HG03045 (cell line): ENCODE data around the gene AQP7.
"Not testable (repeated sequence)": the region's sequence is repeated elsewhere in the genome, so short reads cannot be mapped to it uniquely, and the experiment has no call there.

Source experiments
- ATAC-seq: cut with Tn5 transposase; IDR thresholded peaks from one replicate; pipeline ENCODE4 v1.9.1; 2021; ENCODE audit warnings: mild to moderate bottlenecking, moderate library complexity; ENCODE audit not compliant: unreplicated experiment

The AQP7 gene

DNA sequence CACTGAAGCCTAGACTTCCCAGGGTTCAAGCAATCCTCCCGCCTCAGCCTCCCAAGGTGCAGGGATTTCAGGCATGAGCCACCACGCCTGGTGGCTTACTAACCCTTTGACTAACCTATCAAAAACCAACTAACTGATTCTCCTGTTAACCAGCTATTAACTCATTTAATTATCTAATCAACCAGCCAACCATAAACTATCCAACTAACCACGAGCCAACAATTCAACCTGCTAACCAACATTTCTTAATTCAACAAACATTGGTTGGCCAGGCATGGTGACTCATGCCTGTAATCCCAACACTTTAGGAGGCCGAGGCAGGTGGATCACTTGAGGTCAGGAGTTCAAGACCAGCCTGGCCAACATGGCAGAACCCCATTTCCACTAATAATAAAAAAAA is 3.3 kb downstream of the AQP7 start:
- ATAC-seq, result not testable (repeated sequence)

DNA sequence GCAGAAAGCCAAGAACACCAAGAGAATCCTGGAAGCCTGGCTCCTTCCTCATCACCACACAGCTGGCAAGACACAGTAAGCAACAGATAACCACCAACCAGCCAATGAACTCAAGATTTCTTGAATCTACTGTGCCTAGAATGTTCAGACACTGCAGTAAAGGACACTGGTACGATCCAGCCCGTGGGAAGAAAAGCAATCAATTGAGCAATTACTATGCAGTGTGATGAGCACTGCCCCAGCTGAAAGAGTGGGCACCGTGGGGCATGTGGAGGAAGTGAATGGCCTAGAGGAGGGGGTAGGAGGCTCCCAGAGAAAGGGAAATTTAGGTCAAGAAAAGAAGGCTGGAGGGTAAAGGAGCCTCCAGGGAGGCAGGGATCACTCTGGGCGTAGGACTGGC is 4.6 kb downstream of the AQP7 start:
- not testable (repeated sequence) for ATAC-seq

DNA sequence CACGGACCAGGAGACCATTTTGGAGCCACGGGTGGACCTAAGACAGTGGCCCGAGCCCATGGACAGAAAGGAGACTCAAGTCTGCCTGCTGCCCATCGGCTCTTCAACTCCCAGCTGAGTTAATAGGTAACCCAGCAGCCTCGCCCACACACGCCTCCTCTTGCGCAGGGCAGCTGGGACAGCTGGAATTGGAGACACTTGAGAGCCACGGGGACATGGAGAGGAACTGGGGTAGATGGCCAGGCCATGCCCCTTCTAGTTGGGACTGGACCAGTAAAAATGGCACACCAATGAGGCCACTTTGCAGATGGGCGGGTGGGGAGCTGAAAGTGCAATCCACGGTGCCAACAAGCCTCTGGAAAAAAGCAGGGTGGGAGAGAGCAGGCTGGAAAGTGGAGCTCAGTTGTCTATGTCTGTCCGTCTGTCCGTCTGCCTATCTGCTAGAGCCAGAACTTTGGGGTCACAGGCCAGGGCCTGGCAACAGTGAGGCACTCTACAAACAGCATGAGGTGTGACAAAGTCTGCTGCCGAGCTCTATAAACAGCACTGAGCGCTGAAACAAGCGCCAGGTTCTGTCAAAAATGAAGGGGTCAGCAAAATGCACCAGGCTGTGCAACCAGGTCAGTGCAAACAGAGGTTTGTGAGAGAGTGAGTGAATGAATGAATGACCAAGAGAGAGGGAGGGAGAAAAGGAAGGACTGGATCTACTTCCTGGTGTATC is 7.0 kb downstream of the AQP7 start:
- not testable (repeated sequence) for ATAC-seq

DNA sequence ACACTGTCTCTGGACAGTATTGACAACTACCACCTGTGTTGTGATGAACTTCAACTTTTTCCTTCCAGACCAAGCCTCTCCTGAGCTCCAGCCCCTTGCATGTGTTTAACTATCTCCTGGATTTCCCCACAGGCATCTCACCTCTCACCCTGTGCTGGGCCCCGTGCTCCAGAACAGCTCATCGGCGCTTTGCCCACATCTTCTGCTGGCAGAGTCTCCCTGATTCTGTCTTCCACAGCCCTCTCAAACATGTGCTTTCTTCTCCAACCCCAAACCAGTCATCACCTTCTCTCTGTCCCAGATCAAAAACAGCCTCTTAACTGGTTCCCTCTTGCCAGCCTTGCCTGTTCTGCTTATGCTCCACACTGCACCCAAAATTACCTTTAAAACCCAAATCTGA is 8.4 kb downstream of the AQP7 start:
- not testable (repeated sequence) for ATAC-seq

DNA sequence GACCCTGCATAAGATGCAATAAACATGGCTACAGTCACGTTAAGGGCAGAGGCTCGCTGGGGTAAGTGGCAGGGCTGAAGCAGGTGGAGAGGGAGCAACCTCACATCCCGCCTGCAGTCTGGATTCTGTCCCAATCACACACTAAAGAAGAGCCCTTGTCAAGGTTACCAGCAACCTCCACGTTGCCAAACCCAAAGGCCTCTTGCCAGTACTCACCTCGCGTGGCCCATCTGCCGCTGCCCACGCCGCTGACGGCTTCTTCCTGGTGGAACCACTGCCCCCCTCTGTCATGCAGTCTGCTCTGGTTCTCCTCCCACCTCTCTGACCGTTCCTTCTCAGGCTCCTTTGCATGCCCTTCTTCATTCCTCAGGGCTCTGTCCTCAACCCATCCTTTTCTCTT is 8.8 kb downstream of the AQP7 start:
- ATAC-seq, result no peak

DNA sequence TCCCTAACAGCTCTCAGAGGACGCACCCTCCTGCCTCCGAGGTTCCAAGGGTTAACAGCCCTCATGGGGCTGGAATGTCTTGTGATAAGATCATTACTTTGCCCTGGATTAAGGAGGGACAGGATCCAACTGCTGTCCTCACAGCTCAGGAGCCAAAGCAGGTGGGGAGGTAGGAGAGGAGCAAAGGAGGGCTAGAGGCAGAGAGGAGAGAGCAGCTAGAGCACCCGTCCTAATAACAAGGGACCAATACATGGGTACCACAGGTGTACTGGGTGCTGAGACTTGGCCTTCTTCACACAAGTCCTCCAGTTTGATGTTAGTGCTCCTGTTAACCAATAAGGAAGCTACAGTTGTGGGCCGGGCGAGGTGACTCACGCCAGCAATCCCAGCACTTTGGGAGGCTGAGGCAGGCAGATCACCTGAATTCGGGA is 9.8 kb downstream of the AQP7 start:
- not testable (repeated sequence) for ATAC-seq

DNA sequence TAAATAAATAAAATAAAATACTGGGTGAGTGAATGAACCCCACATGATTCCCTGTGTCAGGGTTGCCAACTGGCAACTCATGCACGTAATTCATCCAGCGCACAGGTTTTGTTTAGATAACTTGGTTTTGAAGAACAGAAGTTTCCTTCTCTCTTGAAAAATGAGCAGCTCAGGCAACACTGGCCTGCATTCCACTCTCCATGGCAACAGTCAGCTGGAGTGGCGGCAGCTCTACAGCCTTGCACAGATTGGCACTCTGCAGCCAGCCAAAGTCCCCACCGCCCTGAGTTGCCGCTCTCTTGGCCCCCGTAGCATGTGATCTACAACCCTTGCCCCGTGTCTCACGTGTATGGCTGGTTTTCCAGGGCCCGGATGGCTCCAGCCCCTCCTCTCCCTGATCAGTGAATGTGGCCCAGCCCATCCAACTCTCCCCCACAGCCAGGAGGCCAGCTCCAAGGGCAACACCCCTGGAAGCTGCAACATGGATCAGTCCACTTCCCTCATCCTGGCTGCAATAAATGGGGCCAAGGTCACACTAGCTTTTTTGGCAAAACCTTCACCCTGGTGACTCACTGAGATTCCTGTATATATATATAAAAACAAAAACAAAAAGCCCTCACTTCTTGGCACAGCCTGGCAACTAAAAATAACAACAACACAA is 11.1 kb downstream of the AQP7 start:
- not testable (repeated sequence) for ATAC-seq

DNA sequence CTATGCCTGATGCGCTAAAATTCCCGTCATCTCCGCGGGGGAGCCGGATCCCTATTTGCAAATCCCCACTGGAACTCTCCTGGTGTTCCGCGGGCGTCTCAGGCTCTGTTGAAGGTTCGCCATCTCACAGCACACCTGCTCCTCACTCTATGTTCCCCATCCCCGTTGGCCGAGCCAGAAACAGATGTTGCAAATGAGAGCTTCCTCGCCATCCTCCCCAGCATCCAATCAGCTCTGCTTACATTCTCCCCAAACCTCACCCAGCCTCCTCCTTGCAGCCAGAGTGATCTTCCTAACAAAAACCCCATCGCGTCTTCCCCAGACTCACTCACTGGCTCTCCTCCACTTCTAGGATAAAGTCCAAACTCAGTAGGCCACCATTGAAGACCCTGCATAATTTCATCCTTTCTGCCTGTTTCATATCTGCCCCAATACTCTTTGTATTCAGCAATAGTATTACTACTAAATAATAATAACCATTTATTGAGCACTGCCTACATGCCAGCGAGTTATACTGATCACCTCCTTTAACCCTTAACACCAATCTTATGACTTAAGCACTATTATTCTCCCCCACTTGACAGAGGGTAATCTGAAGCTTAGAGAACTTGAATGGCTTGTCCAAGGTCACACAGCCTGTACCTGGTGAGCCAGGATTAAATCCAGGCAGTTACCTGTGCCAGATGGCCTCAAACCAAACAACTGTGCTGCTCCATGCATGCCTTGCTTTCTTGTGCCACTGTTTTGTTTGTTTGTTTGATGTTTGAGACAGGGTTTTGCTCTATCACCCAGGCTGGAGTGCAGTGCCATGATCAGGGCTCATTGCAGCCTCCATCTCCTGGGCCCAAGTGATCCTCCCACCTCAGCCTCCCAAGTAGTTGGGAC is 14.0 kb downstream of the AQP7 start:
- no peak for ATAC-seq

DNA sequence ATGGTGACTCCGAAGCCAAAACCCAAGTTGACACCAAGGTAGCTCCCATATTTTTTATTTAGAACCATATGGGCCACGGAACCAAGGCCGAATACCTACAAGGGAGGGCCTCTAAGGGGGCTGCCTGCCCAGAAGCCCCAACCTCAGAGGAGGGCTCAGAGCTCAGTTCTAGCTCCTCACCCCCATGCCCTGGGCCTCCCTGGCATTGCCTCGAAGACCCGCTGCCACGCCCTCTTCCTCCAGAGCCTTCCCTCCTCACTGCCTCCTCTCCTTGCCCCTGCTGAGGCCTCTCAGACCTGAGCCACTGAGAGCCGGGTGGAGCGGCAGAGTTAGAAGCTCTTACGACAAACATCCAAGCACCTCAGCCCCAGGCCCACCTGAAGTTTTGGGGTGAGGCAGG is 15.4 kb downstream of the AQP7 start:
- not testable (repeated sequence) for ATAC-seq

DNA sequence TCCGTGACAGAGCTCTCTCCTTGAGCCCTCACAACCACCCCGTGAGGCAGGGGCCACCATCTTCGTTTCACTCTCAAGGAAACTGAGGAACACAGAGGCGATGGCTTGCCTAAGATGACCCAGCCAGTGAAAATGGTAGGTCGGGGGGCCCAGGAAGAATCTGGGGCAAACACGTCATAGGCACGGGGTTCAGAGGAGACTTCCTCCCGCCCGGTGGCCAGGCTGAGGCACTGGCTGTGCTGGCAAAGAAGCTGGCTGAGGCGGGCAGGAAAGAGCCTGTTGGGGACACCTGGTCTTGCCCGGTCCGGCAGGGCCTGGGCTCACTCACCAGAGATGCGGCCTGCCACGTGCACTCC is 15.7 kb downstream of the AQP7 start:
- not testable (repeated sequence) for ATAC-seq

DNA sequence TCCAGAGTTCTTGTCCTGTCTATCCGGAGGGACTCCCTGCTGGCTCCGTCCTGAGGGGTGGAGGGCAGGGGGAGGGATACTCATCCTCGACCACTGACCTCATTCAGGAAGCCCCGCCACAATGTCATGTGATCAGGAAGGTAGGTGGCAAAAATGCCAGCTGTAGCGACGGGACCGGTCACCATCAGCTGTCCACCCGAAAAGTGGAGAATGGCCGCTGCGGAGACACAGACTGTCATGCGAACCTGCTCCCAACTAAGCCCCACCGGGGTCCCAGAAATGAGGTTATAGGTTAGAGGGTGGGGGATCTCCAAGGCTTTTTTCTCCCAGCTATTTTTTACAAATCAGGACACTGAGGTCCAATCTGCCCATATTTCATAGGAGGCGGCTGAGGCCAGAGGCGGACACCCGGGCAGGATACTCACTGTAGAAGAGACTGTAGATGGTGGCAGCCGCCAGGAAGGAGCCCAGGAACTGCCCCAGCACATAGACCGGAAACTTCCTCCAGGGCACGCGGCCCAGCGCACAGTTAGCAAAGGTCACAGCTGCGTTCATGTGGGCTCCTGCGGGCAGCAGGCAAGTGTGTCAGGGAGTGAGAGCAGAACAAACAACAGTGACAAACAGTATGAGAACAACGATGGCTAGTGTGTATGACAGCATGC is 16.3 kb downstream of the AQP7 start:
- not testable (repeated sequence) for ATAC-seq

DNA sequence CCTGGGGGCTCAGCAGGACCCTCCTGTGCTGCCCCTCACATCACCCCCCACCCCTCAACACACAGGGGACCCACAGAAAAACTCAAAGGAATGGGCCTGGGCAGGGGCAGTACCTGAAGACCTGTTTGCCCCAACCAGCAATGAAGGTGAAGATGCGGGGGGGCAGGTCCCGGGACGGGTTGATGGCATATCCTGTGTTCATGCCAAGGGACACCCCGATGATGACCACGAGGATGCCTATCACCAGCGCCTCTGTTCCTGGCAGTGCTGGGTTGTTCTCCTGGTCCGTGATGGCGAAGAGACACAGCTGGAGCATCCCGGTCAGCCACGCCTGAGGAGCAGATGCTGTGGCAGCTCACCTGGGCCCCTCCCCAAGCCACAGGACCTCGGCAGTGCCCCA is 16.8 kb downstream of the AQP7 start:
- ATAC-seq, result not testable (repeated sequence)

DNA sequence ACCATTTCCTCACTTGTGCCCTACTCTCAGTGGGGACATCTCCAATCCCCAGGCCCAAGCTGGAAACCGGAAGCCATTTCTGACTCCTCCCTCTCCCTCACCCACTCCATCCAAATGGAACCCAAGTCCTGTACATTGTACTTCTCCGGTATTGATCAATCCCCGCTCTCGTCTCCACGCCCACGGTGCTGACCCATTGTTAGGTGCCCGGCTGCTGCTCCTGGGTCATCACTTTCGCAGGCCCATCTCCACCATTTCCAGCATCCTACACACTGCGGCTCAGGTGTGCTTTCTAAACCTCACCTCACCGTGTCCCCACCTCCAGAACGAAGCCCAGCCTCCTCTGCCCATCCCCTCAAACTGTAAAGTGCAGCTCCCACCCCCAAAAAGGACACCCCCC is 19.0 kb downstream of the AQP7 start:
- not testable (repeated sequence) for ATAC-seq

DNA sequence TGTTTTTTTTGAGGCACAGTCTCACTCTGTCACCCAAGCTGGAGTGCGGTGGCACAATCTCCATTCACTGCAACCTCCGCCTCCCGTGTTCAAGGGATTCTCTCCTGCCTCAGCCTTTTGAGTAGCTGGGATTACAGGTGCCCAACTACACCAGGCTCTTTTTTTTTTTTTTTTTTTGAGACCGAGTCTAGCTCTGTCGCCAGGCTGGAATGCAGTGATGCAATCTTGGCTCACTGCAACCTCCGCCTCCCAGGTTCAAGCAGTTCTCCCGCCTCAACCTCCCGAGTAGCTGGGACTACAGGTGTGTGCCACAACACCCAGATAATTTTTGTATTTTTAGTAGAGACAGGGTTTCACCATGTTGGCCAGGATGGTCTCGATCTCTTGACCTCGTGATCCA is 20.0 kb downstream of the AQP7 start:
- ATAC-seq, result not testable (repeated sequence)

DNA sequence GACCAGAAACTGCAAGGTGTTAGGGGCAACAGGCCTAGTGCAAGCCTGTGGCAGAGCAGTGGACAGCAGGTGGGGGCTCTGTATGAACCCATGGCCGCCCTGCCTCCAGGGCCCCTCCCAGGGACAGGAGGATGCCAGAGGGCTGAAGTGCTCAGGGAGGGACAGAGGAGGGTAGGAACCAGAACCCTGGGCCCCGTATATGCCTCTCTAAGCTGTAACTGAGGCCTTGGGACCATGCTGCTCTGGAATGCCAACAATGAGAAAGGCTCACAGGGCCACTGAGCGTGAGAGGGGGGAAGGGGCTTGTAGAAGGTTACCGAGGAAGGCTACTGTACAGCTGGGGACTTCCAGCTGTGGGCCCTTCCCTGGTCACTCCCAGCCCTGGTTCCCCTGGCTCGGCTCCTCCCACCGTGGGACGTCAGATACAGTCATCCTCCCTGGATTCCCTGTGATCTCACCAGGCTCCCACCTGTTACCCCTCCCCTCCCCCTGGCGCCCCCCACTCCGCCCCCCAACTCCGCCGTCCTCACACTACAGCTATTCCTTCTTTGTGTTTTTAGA is 21.1 kb downstream of the AQP7 start:
- ATAC-seq, result no peak

DNA sequence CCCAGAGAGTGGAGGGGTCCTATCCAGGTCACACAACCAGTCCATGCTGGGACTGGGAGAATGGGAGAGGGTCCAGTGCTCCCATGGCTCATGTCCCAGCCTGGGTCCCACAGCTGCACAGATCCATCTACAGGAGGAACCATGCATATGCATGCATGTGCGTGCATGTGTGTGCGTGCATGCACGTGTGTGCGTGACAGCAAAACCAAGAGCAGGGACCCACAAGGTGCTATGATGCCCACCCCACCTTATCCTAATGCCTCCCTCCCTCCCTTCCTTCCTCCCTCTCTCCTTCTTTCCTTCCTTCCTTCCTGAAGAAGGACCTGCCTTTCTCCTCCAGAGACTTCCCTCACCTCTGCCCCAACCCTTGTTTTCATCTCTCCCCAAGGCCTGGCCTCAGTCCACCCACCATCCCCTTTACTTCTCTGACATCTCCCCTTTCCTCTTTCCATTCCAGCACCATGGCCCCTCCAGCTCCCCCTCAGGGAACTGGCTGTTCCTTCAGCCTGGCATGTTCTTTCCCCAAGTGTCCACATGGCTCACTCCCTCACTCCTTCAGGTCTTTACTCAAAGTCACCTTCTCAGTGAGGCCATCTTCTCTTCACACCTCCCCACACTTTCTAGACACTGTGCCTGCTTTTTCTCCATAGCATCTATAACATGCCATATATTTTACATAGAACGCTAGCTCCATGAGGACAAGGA is 21.8 kb downstream of the AQP7 start:
- no peak for ATAC-seq

DNA sequence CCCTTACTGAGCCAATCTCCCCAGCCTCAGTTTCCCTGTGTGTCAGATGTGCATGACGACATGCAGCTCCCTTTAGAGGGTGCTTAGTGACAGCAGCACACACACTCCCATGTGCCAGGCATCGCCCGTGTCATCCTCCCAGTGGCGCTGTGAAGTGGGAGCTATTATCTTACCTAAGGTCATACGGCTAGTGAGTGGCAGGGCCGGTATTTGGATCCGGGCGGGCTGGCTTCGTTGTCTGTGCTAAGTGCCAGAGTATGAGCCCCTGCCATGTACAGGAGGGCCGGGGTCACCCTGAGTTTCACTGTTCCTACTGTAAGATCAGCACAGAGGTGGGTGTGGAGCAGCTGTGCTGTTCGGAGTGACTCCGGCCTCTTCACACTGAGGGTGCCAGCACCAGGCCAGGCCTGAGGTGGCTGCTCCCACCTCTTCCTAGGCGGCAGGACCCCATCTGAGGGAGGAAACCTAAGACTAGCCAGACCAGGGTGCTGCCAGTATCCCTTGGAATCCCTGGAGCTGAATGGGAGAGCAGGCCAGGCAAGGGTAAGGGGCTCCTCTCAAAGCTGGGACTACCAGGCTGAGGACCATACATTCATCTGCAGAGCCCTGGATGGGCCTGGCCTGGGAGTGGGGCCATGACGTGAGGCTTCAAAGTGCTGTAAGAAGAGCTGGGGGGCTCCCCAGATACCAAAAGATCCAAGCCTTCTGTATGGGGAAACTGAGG is 22.5 kb downstream of the AQP7 start:
- ATAC-seq, result no peak

DNA sequence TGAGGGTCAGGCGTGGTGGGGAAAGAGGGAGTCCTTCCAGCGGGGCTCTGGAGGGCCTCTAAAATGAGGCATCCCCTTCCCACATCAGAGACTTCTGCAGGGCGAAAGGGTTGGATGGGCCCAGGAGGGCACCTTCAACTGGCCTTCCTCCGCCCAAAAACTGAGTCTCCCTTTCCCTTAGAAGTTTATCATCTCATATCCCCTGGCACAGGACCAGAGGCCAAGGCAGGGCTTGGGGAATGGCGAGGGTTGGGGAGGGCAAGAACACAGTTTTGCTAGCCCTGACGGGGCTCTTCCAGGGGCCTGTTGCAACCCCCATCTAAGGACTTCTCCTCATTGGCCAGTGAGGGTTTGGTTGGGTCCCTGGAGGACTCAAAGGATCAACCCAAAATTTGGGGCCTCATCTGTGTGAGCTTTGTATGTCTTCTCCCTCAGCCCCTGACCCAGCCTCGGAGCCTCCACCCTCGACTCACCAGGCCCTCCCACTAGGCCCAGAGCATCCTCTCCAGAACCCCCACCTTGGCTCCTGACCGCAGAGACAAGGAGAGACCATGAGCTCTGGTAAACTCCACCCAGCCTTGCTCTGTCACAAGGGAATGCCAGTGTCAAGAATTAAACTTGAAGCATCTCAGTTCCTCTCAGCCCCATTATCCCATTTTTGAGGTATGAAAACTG is 24.1 kb downstream of the AQP7 start:
- ATAC-seq, result no peak
